ENCODE results near the gene LPXN. TPM values are rescaled to one million over a fixed set of nuclear protein-coding genes. Genes with fewer than 3 reads are reported as not detected.

The LPXN gene
- total and polyA plus RNA-seq, 10 donors = 50.8 to 83.7 (median 65.5) TPM

DNA sequence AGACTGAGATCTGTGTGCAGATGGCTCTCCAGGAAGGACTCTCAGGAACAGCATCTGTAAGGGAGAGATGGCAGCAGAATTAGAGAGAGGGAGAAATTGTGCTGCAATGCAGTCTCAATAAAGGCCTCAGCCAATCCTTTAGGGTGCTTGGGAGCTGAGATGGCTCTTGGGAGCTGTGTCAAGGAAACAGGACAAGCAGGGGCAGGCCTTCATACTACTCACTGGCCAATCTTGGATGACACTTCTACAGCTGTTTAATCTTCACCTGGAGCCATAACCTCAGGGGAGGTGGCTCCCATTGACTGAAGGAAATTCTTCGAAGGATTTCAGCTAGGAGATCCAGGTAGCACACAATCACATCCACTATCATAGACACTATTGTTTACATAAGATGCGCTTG is 77.7 kb downstream of the LPXN start:
- no peak for DNase-seq
- Histone ChIP-seq H3K27ac (peak overlapping the region in 3 of 8 donors; percentile 12 to 44 (median 42)), H3K4me1 (peaks cover 0 to 13% (median 0%) of the 10 kb centered on the region in 6 donors), H3K27me3 (replicated peaks in 1 of 7) (no peaks in the 10 kb centered on the region), H3K9me3 (no peaks in the 10 kb centered on the region), H3K4me3 (no peak overlapping the region), H3K36me3 (no peaks in the 10 kb centered on the region)
- 93 to 97% (median 95%) methylated on average over 2 of the region's 2 CpGs for WGBS, 5 donors
- TF ChIP-seq POLR2AphosphoS5 (IDR thresholded peaks at IDR 0.05) (no peak), POLR2A (IDR thresholded peaks at IDR 0.05) (no peak)
- TF ChIP-seq, protein P1, sequence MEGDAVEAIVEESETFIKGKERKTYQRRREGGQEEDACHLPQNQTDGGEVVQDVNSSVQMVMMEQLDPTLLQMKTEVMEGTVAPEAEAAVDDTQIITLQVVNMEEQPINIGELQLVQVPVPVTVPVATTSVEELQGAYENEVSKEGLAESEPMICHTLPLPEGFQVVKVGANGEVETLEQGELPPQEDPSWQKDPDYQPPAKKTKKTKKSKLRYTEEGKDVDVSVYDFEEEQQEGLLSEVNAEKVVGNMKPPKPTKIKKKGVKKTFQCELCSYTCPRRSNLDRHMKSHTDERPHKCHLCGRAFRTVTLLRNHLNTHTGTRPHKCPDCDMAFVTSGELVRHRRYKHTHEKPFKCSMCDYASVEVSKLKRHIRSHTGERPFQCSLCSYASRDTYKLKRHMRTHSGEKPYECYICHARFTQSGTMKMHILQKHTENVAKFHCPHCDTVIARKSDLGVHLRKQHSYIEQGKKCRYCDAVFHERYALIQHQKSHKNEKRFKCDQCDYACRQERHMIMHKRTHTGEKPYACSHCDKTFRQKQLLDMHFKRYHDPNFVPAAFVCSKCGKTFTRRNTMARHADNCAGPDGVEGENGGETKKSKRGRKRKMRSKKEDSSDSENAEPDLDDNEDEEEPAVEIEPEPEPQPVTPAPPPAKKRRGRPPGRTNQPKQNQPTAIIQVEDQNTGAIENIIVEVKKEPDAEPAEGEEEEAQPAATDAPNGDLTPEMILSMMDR (IDR thresholded peaks at IDR 0.05 in 8 of 11, conservative IDR thresholded peaks at IDR 0.05 in 3 of 11) = no peak
- intact Hi-C loops (cut with DNase I; ENCODE audit: low total_unique reads) = no loop called here

DNA sequence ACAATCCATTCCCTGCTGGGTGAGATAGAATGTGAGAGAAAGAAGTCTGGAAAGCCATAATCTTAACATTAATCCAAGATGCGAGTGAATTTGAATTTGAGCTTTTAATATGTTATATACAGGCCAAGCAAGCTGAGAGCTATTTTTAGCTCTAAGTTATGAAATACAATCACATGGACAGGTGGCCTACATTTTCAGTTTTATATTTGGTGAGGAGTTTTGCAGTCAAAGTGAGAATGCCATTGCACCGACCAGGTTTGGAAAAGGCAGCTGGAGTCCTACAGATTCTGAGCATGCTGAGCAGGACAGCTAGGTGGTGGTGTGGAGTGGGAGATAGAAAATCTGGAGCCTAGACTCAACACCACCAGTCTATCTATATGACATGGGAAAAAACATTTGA is 79.8 kb downstream of the LPXN start:
- no peaks in the 10 kb centered on the region for H3K9me3 ChIP-seq
- intact Hi-C loops (cut with DNase I; ENCODE audit: low total_unique reads) = no loop called here
- TF ChIP-seq, protein P1 (IDR thresholded peaks at IDR 0.05 in 8 of 11, conservative IDR thresholded peaks at IDR 0.05 in 3 of 11) = no peak
- no peak for TF ChIP-seq POLR2AphosphoS5 (IDR thresholded peaks at IDR 0.05)
- no peak for TF ChIP-seq POLR2A (IDR thresholded peaks at IDR 0.05)
- H3K27me3 ChIP-seq (replicated peaks in 1 of 7) = no peaks in the 10 kb centered on the region
- peaks cover 0 to 13% (median 0%) of the 10 kb centered on the region in 6 donors for H3K4me1 ChIP-seq
- no peaks in the 10 kb centered on the region for H3K36me3 ChIP-seq
- no peak overlapping the region for H3K27ac ChIP-seq
- no peak for DNase-seq
- no peak overlapping the region for H3K4me3 ChIP-seq
- WGBS, 5 donors = 72 to 79% (median 76%) methylated on average over 2 of the region's 2 CpGs

DNA sequence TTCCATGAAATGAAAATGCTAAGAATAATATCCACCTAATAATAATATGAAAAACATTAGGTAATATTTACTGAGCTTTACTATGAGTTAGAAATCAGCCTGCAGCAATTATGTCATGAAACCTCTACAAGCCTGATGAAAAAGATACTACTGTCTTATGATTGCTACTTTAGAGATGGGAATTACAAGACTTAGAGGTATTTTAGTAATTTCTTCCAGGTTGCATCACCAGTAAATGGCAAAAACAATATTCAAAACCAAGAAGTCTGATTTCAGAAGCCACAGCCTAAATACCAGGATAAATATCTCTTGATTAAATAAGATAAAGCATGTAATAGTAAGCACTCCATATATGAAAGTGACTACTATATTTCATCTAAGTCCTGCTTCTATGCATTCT is 81.6 kb downstream of the LPXN start:
- intact Hi-C loops (cut with DNase I; ENCODE audit: low total_unique reads) = no loop called here
- no peak overlapping the region for H3K4me3 ChIP-seq
- TF ChIP-seq POLR2A (IDR thresholded peaks at IDR 0.05) (no peak), POLR2AphosphoS5 (IDR thresholded peaks at IDR 0.05) (no peak)
- TF ChIP-seq, protein P1 (IDR thresholded peaks at IDR 0.05 in 8 of 11, conservative IDR thresholded peaks at IDR 0.05 in 3 of 11) = no peak
- H3K4me1 ChIP-seq = peaks cover 0 to 13% (median 0%) of the 10 kb centered on the region in 6 donors
- H3K36me3 ChIP-seq = no peaks in the 10 kb centered on the region
- no peaks in the 10 kb centered on the region for H3K9me3 ChIP-seq
- DNase-seq = no peak
- H3K27me3 ChIP-seq (replicated peaks in 1 of 7) = no peaks in the 10 kb centered on the region
- no peak overlapping the region for H3K27ac ChIP-seq

DNA sequence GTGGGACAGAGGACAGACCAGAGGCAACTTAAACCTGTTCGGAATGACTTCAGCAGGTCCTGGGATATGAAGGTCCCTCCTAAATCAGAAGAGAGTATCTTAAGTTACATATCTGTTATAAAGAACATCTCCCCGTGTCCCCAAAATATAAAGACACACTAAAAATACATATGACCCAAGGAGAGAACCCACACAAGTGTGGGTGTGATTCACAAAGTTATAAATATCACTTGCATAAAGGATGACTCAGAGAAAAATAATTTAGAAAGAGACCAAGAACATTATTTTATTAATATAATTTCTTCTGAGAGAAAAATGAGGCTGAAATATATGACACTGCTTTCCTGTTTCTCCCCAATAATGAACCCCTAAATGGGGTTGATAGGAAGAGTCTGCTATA is 82.0 kb downstream of the LPXN start:
- TF ChIP-seq POLR2AphosphoS5 (IDR thresholded peaks at IDR 0.05) (no peak), POLR2A (IDR thresholded peaks at IDR 0.05) (no peak)
- TF ChIP-seq, protein P1 (IDR thresholded peaks at IDR 0.05 in 8 of 11, conservative IDR thresholded peaks at IDR 0.05 in 3 of 11) = no peak
- no peak overlapping the region for H3K4me3 ChIP-seq
- no peak overlapping the region for H3K27ac ChIP-seq
- intact Hi-C loops (cut with DNase I; ENCODE audit: low total_unique reads) = no loop called here
- H3K27me3 ChIP-seq (replicated peaks in 1 of 7) = no peaks in the 10 kb centered on the region
- 70 to 77% (median 75%) methylated on average over 2 of the region's 2 CpGs for WGBS, 5 donors
- DNase-seq = no peak
- no peaks in the 10 kb centered on the region for H3K9me3 ChIP-seq
- H3K4me1 ChIP-seq = peaks cover 0 to 8% (median 0%) of the 10 kb centered on the region in 6 donors
- no peaks in the 10 kb centered on the region for H3K36me3 ChIP-seq

Measured in spleen (tissue), 11 donors.